Body of pancreas (tissue), 4 donors: ENCODE results near the gene TBC1D8B.

Source experiments
- CTCF ChIP-seq, 7 experiments: fragments of 450-650 bp in 4 of 7; fragments of 200-600 bp in 3 of 7; sonication (generic) in 3 of 7; IDR thresholded peaks; one replicate each; pipeline ENCODE4 v1.5.1; 2016 to 2019; ENCODE audit warnings: antibody characterized with exemption in 7 of 7
- POLR2A ChIP-seq, 3 donors: fragments of 450-650 bp; IDR thresholded peaks; one replicate each; pipeline ENCODE4 v1.6.1; 2016; ENCODE audit warnings: antibody characterized with exemption in 3 of 3, mild to moderate bottlenecking in 2 of 3

GRCh38 chrX:106802063-106802387 lies 448 bp upstream of the TBC1D8B start:
- no peak for TF ChIP-seq CTCF (IDR thresholded peaks at IDR 0.05)
- TF ChIP-seq POLR2A (IDR thresholded peaks at IDR 0.05), result no peak
